Bronchial epithelial cell (primary cell): ENCODE data around the gene ASB11. TPM values are rescaled to one million over a fixed set of nuclear protein-coding genes. Genes with fewer than 3 reads are reported as not detected.

ENCODE experiments used
- DNase-seq: peaks from one replicate; pipeline ENCODE4 v3.0.0-alpha.2; 2010; ENCODE audit warnings: low read depth
- FAIRE-seq: peaks from 2 replicates; lab custom pipeline; 2011; peaks lifted over from hg19 to GRCh38; lab: Jason Lieb, UNC
- H3K27me3 ChIP-seq: 2 replicates; pipeline ENCODE4 v1.5.1; 2011; ENCODE audit warnings: low read length; ENCODE audit not compliant: control insufficient read depth, insufficient read depth
- H3K36me3 ChIP-seq: 2 replicates; pipeline ENCODE4 v1.5.1; 2011; ENCODE audit warnings: low read length; ENCODE audit not compliant: control insufficient read depth, insufficient read depth
- H3K4me3 ChIP-seq: 2 replicates; pipeline ENCODE4 v1.5.1; 2011; ENCODE audit warnings: mild to moderate bottlenecking, low read depth, low read length, control low read depth
- total RNA-seq: library from RNA; depleted of rRNA; stranded (reverse); fragments of >200 nt; gene quantifications from 2 replicates; pipeline ENCODE4 v1.2.1, GENCODE V29; 2014
- TF ChIP-seq, protein P1 (sequence below): IDR thresholded peaks from 2 replicates; pipeline ENCODE4 v1.5.1; 2011; ENCODE audit warnings: mild to moderate bottlenecking, moderate library complexity, low read length, control low read depth, inconsistent platforms; ENCODE audit not compliant: insufficient read depth, severe bottlenecking

The ASB11 gene
- total RNA-seq, 1 donor from 2014 or later, result not detected

DNA sequence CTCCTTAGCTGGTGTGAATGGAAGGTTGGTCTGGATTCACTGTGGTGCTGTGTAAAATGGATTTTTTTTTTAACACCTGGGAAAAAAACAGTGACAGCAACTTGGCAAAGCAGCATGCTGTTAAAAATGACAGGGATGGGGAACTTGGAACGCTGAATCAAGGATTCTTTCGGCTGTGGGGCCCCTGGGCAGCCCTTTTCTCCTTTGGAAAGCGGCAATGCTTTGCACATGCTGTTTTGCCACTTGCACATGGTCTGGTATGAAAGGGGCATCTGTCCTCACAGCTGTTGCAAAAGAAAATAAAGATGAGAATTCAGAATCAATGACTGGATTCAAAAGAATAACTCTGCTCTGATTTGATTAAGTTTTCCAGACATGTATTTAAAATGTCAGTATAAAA, 30.5 kb upstream of the ASB11 start:
- TF ChIP-seq, protein P1, sequence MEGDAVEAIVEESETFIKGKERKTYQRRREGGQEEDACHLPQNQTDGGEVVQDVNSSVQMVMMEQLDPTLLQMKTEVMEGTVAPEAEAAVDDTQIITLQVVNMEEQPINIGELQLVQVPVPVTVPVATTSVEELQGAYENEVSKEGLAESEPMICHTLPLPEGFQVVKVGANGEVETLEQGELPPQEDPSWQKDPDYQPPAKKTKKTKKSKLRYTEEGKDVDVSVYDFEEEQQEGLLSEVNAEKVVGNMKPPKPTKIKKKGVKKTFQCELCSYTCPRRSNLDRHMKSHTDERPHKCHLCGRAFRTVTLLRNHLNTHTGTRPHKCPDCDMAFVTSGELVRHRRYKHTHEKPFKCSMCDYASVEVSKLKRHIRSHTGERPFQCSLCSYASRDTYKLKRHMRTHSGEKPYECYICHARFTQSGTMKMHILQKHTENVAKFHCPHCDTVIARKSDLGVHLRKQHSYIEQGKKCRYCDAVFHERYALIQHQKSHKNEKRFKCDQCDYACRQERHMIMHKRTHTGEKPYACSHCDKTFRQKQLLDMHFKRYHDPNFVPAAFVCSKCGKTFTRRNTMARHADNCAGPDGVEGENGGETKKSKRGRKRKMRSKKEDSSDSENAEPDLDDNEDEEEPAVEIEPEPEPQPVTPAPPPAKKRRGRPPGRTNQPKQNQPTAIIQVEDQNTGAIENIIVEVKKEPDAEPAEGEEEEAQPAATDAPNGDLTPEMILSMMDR, result no peak
- DNase-seq, result no peak
- FAIRE-seq, result no peak
- Histone ChIP-seq H3K27me3 (no peaks in the 10 kb centered on the region), H3K36me3 (no peaks in the 10 kb centered on the region), H3K4me3 (no peak overlapping the region)

DNA sequence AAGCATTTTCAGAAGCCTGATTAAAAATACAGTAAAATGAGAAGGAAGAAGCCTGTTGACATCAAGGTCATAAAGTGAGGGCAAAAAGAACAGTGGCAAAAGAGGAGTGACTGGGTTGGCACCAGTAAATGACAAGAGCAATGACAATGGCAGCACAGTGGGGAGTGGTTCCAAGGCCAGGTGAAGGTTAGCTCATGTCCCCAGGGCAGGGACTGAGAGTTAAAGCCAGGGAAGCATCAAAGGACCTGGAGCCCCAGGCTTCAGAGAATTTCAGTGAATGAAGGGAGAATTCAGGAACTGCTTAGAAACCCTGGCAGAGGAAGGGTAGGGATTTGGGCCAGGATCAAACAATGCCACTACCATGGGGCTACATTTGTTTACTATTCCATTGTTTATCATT, 28.7 kb upstream of the ASB11 start:
- Histone ChIP-seq H3K36me3 (no peaks in the 10 kb centered on the region), H3K4me3 (no peak overlapping the region), H3K27me3 (no peaks in the 10 kb centered on the region)
- DNase-seq (no peak), FAIRE-seq (no peak)
- TF ChIP-seq, protein P1, result no peak

DNA sequence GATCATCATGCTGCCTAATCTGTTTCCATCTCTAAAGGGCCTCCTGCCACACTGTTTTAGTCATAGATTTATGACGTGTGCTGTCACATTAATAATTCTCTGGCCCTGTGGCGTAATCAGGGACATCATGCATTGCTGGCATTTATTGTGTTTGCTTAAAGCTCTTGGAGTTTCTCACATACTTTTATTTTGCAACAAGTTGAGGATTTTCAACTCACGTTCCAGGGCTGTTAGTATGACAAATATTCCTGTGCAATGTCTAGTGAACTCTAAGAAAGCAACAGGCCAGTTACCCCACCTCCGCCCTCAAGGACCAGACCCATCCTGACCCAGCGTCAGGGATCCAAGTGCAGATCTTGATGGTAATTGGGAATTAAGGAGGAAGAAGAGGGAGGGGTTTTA, 27.6 kb upstream of the ASB11 start:
- Histone ChIP-seq H3K36me3 (no peaks in the 10 kb centered on the region), H3K27me3 (no peaks in the 10 kb centered on the region)
- FAIRE-seq, result no peak

DNA sequence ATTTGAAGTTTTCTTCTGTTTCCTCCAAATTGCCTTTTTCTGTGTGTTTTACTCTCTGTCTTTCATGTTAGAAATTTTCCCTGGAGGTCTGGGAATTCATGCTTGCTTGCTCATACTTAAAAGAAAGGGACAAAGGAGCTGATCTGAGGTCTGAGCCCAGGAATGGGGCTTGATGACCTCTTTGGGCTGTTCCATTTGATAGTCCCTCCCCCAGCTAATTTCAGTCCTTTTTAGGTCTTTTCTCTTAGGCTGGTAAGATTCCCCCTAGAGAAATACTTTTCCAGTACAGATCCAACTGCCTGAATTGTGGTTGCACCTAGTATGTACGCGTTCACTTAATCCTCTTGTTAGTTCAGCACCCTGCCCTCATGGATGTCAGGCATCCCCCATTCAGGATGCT, 25.4 kb upstream of the ASB11 start:
- Histone ChIP-seq H3K27me3 (no peaks in the 10 kb centered on the region), H3K4me3 (no peak overlapping the region), H3K36me3 (no peaks in the 10 kb centered on the region)
- DNase-seq (no peak), FAIRE-seq (no peak)
- TF ChIP-seq, protein P1, result no peak

More for the DNA sequence above, 27.6 kb upstream of the ASB11 start:
- TF ChIP-seq, protein P1, result no peak
- peak; percentile 29 for DNase-seq
- no peak overlapping the region for H3K4me3 ChIP-seq

DNA sequence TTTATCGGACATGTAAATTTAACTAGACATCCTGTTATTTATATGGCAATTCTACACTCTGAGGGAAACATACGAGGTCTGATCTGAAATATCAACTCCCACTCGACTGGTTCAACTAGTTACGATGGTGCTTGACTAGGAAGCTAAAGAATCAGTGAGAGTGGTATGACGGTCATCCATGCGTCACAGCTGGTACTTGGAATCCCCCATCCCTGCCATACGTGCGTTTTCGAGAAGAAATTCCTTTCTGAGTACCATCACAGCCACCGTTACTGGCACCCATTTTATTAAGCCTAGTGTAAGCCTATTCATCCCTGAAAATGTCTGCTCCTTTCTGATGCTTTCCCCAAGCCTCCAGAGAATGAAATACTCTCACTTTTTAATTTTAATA, 20.6 kb upstream of the ASB11 start:
- peak; percentile 86 for DNase-seq
- Histone ChIP-seq H3K27me3 (no peaks in the 10 kb centered on the region), H3K36me3 (peaks cover 3% of the 10 kb centered on the region), H3K4me3 (peak overlapping the region; percentile 78)
- no peak for FAIRE-seq
- TF ChIP-seq, protein P1, result no peak
